Ovary (tissue), 9 donors: ENCODE results near the gene BCAT1. TPM values are rescaled to one million over a fixed set of nuclear protein-coding genes. Genes with fewer than 3 reads are reported as not detected.

ENCODE experiments used
- DNase-seq, 5 donors: peaks; one replicate each; pipeline ENCODE4 v3.0.0-alpha.2; 2019 to 2020
- H3K27ac ChIP-seq, 2 donors: fragments of 200-600 bp; one replicate each; pipeline versions ENCODE4 v1.5.1 to v1.8.0; 2019 to 2022
- H3K27me3 ChIP-seq: fragments of 200-600 bp; one replicate; pipeline ENCODE4 v1.8.0; 2022
- H3K36me3 ChIP-seq: fragments of 200-600 bp; sonication (generic); one replicate; pipeline ENCODE4 v1.5.1; 2019
- H3K4me1 ChIP-seq: one replicate; pipeline ENCODE4 v1.8.1; 2013; ENCODE audit warnings: mild to moderate bottlenecking, moderate library complexity; ENCODE audit not compliant: insufficient read depth
- H3K4me3 ChIP-seq: fragments of 200-600 bp; sonication (generic); one replicate; pipeline ENCODE4 v1.5.1; 2017
- H3K9me3 ChIP-seq, 2 donors: fragments of 200-600 bp in 1 of 2; sonication (generic) in 1 of 2; one replicate each; pipeline versions ENCODE4 v1.5.1 to v1.8.1; 2013 to 2019; ENCODE audit warnings: mild to moderate bottlenecking in 1 of 2, moderate library complexity in 1 of 2
- EP300 ChIP-seq: sonication (generic); formaldehyde crosslinking; IDR thresholded peaks from one replicate; pipeline ENCODE4 v1.6.1; 2017; ENCODE audit warnings: antibody characterized with exemption
- POLR2A ChIP-seq: fragments of 450-650 bp; IDR thresholded peaks from one replicate; pipeline ENCODE4 v1.6.1; 2017; ENCODE audit warnings: antibody characterized with exemption, mild to moderate bottlenecking, moderate library complexity
- WGBS, 3 donors: extraction: QIAGEN DNeasy Blood & Tissue Kit in 1 of 3; methylation state at CpG; one replicate each; pipeline versions ENCODE4 v1.1.5 to v1.1.7; 2013 to 2017; 5-methylcytosine and 5-hydroxymethylcytosine counted together
- intact Hi-C, 4 donors: fragments of 100-400 bp; cut with DNase I; formaldehyde crosslinking; loops; one replicate each; pipeline versions ENCODE4 v1.11.0 to v1.15.1; 2022 to 2023
- polyA plus RNA-seq, 2 donors: library from polyadenylated mRNA; stranded (reverse); fragments of 200-250 nt in 1 of 2; fragments of 350-450 nt in 1 of 2; fragmentation: Illumina TruSeq in 1 of 2; extraction: RNeasy Lipid Tissue Mini Kit (QIAGEN cat#74804) in 1 of 2; gene quantifications; one replicate each; pipeline ENCODE4 v1.2.3, GENCODE V29; 2013 to 2014
- total RNA-seq, 7 donors: library from RNA; depleted of rRNA in 2 of 7; stranded (reverse); fragments of >200 nt in 2 of 7; fragmentation: NEBNext Ultra II Directional in 3 of 7; extraction: Animal tissue kit (Norgen Biotek cat#: 25700) in 3 of 7; gene quantifications; one replicate each; pipeline versions ENCODE4 v1.1.0 to v1.2.4, GENCODE V29; 2016 to 2023
- TF ChIP-seq, protein P1 (sequence below), 3 donors: fragments of 450-650 bp in 2 of 3; fragments of 200-600 bp in 1 of 3; IDR thresholded peaks; one replicate each; pipeline versions ENCODE4 v1.5.1 to v1.8.0; 2016 to 2022; ENCODE audit warnings: antibody characterized with exemption in 3 of 3, mild to moderate bottlenecking in 1 of 3
- donor health status: DM: no; HTN: no; CAD: no; lungs with moderate emphysema.
- donor health status: DM: no; HTN: no; CAD: no.
- donor health status: Bipolar disorder and iron deficiency.
- donor health status: DM: yes; HTN: yes; CAD: no.
- donor health status: DM: no; HTN: no; CAD: no.
- donor health status: DM: yes; HTN: yes; CAD: no.

BCAT1 gene
- total and polyA plus RNA-seq, 9 donors: 12.0 to 106 (median 31.7) TPM

- TF ChIP-seq, protein P1, sequence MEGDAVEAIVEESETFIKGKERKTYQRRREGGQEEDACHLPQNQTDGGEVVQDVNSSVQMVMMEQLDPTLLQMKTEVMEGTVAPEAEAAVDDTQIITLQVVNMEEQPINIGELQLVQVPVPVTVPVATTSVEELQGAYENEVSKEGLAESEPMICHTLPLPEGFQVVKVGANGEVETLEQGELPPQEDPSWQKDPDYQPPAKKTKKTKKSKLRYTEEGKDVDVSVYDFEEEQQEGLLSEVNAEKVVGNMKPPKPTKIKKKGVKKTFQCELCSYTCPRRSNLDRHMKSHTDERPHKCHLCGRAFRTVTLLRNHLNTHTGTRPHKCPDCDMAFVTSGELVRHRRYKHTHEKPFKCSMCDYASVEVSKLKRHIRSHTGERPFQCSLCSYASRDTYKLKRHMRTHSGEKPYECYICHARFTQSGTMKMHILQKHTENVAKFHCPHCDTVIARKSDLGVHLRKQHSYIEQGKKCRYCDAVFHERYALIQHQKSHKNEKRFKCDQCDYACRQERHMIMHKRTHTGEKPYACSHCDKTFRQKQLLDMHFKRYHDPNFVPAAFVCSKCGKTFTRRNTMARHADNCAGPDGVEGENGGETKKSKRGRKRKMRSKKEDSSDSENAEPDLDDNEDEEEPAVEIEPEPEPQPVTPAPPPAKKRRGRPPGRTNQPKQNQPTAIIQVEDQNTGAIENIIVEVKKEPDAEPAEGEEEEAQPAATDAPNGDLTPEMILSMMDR (IDR thresholded peaks at IDR 0.05): no peak
- TF ChIP-seq POLR2A (no peak), EP300 (no peak)
- Histone ChIP-seq H3K4me3 (no peak overlapping the region), H3K36me3 (no peaks in the 10 kb centered on the region), H3K9me3 (no peaks in the 10 kb centered on the region), H3K4me1 (no peaks in the 10 kb centered on the region), H3K27ac (no peak overlapping the region), H3K27me3 (no peaks in the 10 kb centered on the region)
- 96 to 98% (median 96%) methylated on average over 3 of the region's 3 CpGs for WGBS, 3 donors
- no peak for DNase-seq
- intact Hi-C loops: no loop called here
Observed at GRCh38 chr12:24851341-24851740, 97.6 kb downstream of the BCAT1 start.

DNA sequence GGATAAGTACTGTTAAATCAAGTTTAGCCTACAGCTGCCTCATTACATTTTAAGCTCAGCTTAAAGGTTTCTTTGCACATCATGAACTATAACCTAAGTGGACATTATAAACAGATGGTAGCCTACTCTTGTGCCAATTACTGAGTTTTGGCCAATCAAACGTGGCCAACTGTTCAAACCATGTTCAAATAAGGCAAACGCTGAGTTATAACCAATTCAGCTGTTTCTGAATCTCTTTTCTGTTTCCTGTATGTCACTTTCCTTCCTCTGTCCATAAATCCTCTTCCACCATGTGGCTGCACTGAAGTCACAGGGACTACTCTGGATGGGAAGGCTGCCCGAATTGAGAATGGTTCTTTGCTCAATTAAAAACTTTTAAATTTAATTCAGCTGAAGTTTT, 98.4 kb downstream of the BCAT1 start:
- Histone ChIP-seq H3K27ac (no peak overlapping the region), H3K4me3 (no peak overlapping the region), H3K27me3 (no peaks in the 10 kb centered on the region), H3K36me3 (no peaks in the 10 kb centered on the region), H3K4me1 (no peaks in the 10 kb centered on the region), H3K9me3 (no peaks in the 10 kb centered on the region)
- TF ChIP-seq, protein P1 (IDR thresholded peaks at IDR 0.05): no peak
- 73 to 78% (median 77%) methylated on average over 3 of the region's 3 CpGs for WGBS, 3 donors
- no peak for DNase-seq
- intact Hi-C loops: no loop called here

GRCh38 chr12:24848941-24849477, 99.9 kb downstream of the BCAT1 start:
- no peak for DNase-seq
- no peaks in the 10 kb centered on the region for H3K27me3 ChIP-seq
- no peak overlapping the region for H3K4me3 ChIP-seq
- H3K36me3 ChIP-seq: no peaks in the 10 kb centered on the region
- TF ChIP-seq, protein P1 (IDR thresholded peaks at IDR 0.05): no peak
- TF ChIP-seq EP300: no peak
- TF ChIP-seq POLR2A: no peak
- intact Hi-C loops: no loop called here
- WGBS, 3 donors: 93 to 97% (median 96%) methylated on average over 8 of the region's 8 CpGs
- H3K9me3 ChIP-seq: no peaks in the 10 kb centered on the region
- no peak overlapping the region for H3K27ac ChIP-seq
- H3K4me1 ChIP-seq: no peaks in the 10 kb centered on the region

DNA sequence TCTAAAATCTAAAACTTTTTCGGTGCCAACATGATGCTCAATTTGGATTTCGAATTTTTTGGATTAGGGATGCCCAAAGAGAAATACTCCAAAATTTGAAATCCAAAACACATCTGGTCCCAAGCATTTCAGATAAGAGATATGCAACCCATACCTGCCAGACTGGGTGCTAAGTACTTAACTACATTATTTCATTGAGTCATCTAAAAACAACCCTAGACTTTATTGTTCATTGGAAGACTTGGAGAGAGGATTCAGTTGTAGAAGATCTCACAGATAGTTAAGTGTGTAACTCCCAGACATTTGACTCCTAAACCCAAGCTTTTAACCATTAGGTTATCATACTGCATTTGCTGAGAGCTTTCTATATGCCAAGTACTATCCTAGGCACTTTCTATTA, 102.2 kb downstream of the BCAT1 start:
- Histone ChIP-seq H3K36me3 (no peaks in the 10 kb centered on the region), H3K9me3 (no peaks in the 10 kb centered on the region), H3K4me1 (no peaks in the 10 kb centered on the region), H3K27ac (no peak overlapping the region), H3K4me3 (no peak overlapping the region), H3K27me3 (no peaks in the 10 kb centered on the region)
- no peak for DNase-seq
- WGBS, 3 donors: 91 to 95% (median 92%) methylated on average over 2 of the region's 2 CpGs
- intact Hi-C loops: no loop called here
- TF ChIP-seq, protein P1 (IDR thresholded peaks at IDR 0.05): no peak
- no peak for TF ChIP-seq POLR2A
- TF ChIP-seq EP300: no peak
